HG03097 (cell line): Measurements from ENCODE around the gene TRABD2B.

Experiments used
- ATAC-seq: cut with Tn5 transposase; IDR thresholded peaks from one replicate; pipeline ENCODE4 v1.9.1; 2021; ENCODE audit not compliant: unreplicated experiment, low FRiP score

The TRABD2B gene

DNA sequence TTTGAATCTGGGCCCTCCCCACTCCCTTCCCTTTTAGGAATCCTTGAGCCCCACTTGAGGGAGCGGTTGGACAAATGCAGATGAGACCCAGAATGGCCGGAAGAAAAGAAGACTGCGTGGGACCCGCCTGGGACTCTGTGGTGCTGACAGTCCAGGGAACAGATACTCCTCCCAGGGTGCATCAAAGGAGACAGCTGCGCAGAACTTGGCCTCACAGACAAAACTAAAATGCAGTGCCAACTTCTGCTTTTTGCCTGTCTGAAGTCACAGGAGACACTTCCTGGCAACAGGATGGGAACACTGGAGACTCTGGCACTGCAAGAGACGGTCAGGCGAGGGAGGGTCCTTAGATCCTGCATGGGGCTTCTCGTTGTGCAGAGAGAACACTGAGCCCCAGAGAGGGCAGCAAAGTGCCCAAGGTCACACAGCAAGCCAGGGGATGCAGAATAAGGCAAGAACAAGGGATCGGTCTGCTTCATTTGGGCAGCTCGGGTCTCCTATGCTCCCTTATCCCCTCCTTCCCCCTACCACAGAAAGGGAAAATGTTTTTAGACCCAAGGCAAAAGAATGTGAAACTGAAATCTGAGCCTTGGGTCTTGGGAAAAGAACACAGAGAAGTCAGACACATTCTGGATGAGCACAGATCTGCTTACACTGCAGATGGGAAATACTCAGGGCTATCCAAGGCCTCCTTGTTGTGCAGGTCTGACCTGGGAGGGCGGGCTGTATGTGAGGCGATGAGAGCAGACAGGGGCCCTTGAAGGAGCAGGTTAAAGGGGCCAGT lies 182.4 kb downstream of the TRABD2B start:
- no peak for ATAC-seq

DNA sequence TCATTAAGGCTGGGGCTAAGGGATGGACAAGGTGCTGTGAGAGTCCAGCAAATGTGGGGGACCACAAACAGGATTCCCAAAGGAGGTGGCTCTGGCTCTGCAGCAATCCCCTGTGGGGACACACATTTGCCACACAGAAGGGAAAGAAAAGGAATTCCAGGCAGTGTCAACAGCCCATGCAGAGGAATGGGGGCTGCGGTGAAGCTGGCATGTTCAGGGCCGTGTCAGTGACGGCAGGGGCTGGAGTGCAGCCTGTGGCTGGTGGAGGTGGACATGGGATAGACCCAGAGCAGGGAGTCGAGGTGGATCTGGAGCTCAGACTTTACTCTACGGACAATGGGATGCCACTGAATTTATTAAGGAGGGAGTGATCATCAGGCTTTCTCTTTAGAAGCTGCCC lies 183.2 kb downstream of the TRABD2B start:
- no peak for ATAC-seq

DNA sequence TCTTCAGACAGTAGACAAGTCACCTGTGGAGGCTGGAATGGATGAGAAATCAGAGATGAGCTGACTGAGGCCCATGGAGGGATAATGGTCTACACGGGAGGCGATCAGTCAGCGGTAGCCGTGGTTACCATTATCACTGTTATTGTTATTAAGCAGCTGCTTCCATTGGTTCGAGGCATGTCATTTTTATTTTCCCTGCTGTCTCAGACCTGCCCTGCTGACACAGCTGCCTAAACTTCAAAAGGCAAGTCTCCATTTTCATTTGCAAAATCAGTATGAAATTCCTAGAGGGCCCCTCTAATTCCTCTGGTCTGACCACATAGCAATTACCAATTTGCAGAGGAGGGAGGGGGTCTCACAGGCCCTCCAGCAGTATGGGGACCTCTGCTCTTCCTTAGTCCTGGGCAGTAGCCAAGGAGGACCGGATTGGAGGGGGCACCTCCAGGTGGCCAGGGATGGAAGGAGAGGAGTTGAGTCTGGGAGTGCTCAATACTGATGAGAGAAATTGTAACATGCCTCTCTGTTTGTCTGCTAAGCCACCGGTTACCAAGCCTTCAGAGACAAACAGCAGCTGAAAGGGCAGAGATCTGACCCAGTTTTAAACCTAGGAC lies 184.2 kb downstream of the TRABD2B start:
- ATAC-seq, result no peak

DNA sequence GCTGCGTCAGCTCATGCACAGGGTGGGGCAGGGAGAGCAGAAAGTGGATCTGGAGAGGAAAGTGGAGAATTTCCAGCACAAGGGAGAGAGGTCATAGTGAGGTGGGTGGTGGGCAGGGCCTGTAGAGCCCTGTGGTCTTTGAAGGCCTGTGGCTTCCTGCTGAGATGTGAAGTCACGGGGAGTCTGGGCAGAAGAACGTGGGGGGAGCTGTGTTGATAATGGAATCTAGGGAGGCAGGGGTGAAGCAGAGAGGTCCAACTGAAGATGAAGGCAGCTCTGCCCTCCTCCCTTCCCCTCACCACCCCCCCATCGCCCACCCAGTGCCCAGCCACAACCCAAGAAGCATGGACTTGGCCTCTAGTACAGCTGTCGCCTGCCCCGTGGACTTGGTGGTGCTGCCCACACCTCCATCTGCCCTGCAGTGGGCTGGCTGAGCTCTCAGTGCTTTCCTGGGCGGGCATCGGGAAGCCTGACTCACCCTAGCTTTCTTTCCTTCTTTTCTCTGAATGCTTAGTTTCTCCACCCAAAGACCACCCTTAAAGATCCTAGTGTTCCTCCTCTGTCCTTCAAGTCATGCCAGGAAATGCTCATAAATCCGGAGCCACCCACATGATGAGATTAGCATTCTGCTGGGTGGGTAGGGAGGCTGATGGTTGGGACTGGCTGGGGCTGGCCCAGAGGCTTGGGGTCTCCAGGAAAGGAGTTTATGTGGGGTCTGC lies 186.1 kb downstream of the TRABD2B start:
- ATAC-seq, result no peak

DNA sequence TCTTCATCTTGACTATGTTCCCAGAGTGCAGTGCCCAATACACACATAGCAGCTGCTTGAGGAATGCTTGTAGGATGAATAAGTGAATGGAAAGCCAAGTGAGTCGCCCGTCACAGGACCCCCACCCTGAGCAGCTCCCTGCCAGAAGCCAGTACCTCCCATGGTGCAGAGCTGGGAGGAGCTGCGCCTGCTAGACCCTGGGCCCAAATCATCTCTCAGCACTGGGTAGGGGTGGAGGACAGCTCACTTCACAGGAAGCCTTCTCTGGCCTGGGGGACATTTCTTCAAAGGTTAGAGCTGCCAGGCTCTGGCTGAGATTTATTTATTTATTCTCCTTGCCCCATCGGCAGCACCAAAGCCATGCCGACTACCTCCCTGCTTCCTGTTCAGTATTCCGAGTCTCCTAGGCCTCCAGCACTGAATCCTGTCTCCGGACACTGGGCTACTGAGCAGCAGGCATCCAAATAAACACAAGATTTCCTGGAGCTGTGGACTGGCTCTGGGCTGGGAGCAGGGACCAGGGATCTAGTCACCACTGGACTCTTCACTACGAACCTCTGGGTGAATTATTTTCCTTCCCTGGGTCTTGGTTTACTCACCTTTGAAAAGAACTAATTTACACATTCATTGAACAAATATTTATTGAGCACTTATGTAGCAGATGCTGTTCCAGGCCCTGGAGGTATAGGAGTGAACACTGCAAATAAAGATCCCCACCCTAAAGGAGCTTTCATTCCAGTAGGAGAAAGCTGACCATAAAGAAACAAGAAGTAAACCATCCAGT lies 187.7 kb downstream of the TRABD2B start:
- ATAC-seq, result no peak

DNA sequence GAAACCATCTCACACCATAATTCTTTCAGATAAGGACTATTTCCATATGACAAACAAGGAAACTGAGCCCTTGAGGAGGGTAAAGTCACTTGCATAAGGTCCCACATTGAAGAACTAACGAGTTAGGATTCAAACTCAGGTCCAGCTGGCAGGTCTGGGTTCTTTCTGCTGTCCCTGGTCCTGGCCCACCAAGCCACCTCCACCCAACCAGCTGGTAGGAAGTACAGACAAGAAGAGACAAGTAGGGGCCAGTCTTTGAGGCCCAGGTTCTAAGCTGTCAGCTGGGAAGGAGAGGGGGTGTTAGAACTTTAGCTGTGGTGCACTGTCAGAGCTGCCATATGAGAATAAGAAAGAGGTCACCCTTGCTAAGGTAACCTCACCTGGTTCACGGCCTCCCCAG lies 188.6 kb downstream of the TRABD2B start:
- no peak for ATAC-seq

DNA sequence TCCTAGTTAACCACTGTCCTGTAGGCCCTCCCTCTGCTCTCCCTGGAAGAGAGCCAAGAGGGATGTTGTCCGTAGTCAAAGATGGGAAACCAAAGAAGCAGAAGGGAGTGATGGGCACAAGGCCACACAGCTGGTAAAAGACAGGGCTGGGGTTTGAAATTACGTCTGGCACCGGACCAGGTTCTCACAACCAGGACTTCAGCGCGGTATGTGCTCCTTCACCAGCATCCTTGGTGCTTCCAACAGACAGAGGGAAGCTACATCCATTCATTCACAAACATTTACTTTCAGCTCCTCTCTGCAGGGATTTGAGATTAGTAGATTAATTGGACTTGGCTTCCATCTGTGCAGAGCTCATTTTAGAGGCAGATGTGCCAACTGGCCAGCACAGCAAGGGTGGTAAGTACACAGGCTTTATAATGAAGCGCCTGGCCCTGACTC lies 191.2 kb downstream of the TRABD2B start:
- ATAC-seq, result no peak

DNA sequence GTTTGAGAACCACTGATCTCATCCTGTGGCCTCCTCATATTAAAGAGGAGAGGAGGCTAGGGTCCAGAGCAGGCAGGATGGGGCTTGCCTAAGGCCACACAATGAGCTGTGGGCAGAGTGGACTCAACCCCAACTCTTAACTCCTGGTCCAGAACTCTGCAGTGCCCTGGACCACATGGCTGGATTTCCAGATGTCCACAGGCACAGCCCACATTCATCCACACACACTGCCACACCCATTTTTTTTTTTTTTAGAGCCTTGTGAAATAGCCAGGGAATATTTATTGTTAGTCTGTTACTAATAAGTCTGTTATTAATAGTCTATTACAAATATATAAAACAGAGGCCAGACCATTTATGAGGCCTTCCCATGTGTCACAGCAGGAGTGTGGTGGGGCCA lies 192.2 kb downstream of the TRABD2B start:
- ATAC-seq, result no peak

DNA sequence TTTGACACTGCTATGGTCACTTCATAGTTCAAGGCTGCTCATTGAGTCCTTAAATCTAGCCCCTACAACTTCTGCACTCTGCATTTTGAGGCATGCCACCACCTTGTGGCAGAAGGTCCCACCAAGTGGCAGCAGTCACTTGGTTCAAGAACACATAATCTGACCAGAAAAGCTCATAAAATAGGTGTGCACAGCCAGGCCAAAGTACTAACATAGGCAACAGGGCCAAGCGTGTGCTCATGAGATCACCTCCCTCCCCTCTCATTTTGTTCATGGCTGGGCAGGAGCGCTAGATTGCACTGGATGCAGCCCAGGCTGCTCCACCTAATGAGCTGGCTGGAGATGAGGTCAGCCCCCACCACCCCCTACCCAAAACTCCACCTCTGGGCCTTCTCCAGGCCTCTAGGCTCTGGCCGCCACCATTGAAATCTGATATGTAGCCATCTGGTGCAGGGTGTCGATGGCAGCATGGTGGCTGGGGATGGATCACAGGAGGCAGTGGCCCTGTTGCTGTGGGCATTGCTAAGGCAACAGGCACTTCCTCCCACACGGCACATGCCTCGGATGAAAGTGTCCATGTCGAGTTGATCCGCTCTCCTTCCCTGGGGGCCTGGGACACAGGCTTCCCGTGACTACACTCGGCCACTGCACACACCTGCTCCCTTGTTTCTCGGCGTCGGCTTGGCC lies 193.2 kb downstream of the TRABD2B start:
- ATAC-seq, result no peak

DNA sequence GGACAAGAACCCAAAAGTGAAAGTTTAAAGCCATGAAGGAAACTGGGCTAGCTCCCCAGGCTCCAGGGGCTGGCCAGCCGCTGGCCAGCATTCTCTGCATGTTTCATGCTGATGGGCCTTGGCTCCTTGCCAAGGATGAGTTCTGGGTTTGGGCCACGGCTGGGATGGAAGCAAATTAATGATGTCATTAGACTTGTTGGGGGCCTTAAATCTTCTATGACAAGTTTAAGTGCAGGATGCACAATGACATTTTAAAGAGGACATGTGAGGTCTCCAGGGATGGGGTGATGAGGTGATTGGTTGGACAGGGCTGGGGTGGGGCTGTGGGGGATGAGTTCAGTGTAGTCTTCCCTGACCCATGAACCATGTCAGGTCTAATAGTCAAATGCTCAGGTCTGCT lies 199.6 kb downstream of the TRABD2B start:
- ATAC-seq, result no peak

DNA sequence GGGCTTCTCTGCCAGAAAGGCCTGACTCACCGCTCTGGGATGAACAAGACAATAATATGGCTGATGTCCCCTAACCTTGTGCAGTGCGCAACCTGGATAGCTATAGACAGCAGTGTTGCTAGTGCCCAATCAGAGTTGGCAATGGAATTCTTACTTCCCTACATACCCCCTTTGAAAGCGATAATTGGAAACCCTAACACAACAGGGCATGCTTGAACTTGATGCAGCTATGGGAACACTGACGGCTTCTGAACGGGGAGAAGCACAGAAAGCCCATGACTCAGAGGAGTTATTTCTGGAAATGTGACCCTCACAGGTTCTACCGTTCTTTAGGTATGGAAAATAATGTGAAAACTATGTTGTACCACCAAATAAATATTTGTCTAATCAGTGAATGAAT lies 200.6 kb downstream of the TRABD2B start:
- ATAC-seq, result no peak

DNA sequence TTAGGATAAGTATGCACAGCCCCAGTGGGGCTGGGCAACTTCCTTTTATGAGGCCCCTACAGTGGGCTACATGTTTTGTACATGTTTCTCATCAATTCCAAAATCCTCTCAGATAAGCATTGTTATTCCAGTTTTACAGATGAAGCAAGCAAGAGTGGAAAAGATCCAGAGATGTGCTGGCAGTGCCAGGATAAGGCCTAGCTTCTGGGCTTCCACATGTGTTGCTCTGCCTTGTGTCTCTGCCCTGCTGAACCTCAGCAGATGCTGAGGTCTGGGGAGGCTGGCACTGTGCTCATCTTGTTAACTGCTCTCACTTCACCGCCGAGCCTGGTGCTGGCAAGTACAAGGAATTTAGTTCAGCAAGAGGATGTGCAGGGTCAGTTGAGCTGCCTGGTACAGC lies 202.1 kb downstream of the TRABD2B start:
- ATAC-seq, result no peak

DNA sequence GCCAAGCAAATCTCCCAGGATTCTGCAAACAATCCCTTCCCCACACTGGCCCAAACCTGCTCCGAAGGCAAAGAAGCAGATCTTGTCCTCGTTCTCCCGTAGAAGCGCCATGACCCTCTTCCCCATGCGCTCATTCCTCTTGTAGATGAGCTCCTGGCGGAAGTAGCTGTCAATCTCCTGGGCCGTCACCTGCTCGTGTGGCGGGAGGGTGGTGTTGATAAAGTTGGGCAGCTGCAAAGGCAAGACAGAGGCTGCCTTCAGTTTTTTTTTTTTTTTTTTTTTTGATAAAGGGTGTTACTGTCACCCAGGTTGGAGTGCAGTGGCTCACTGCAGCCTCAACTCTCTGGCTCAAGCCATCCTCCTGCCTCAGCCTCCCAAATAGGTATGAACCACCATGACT lies 202.7 kb downstream of the TRABD2B start:
- no peak for ATAC-seq

DNA sequence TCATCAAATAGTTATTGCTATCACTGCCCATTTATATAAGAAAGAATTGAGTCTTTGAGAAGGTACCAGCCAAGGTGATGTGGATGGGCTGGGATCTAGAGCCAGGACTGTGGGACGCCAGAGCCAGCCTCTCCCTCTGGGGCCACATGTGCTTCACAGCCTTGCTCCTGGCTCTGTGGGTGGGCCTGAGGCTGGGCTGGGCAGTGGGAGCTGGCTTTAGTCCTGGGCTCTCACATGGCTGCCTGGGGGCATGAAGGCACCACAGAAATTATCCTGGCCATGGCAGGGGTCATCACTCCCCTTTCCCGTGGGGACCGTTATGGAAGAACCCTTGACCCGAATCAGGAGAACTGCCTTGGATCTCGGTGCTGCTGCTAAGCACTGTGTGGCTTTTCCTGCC lies 203.1 kb downstream of the TRABD2B start:
- ATAC-seq, result no peak

DNA sequence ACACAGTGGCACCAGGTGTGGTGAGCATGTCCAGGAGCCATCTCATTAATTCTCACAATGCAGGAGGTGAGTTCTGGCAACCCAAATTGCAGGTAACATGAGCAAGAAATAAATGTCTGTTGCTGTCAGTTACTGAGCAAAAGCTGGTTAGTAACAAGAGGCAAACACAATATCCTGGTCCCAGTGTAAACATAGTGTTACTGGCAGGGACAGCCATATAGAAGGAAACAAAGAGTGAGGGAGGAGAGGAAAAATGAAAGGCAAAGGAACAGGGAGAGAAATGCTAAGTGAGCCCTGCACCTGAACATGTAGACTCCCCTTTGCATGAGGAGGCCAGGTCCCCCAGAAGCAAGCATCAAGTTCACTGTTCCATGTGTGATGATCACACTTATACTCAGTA lies 203.6 kb downstream of the TRABD2B start:
- no peak for ATAC-seq

DNA sequence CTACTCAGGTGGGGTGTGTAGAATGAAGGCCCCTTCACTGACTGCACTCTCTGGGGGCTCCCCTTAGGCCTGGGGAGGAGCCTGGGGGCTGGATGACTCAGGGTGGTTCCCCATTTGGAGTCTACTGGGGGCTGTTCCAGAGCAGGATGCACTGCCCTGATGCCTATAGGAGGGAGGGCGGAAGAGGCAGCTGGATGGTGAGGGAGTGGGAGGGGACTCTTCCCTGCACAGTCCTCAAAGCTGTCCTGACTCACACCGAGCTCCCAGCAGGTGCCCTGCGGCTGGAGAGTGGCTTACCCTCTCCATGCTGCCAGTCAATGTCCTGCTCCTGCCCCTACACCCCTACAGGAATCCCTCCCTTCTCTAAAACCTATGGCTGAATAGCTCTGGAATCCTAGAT lies 204.4 kb downstream of the TRABD2B start:
- ATAC-seq, result no peak

DNA sequence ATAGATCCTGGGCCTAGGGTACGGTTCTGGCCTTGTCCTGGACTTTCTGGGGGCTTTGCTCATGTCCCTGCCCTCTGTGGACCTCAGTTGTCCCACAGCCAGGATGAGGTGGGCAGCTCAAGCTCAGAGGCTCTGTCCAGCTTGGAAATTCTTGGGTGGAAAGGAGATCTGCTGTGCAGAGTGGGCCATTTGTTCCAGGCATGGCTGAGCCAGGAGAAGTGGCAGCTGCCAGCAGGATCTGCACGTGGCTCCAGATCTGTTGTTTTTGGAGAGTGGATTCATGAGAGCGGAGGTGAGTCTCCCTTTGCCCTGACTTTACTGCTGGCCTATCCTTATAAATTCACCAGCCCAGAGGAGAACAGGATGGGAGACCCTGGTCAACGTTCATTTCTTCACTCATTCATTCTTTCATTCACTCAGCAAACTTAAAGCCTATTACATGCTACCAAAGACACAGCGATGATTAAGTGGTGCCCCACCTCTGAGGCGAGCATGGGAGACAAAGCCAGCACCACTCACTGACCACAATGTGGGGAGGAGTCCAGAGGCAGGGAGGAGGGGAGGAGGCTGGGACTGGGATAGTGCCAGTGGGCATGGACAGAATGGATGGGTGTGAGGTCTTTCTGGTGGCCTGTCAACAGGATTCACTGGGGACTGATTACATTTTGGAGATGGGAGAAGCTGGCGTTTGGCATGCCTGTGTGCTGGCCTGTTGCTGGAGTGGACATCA lies 205.1 kb downstream of the TRABD2B start:
- ATAC-seq, result no peak

DNA sequence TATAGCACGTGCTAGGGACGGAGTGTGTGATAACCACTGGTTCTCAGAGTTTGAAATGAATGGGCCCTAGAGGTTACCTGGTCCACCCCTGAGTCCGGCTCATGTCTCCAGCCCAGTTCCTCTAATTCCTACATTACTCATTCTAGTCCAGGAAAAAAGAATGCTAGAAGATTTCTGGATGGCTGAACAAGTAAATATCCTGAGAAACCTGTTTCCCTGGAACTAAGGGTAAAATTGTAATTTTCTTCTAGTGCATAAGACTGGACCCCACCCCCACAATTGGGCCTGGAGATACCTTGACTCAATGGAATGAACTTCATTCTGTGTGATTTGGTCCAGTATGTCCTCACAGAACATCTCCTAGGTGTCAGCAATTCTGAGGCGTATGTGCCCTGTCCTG lies 208.4 kb downstream of the TRABD2B start:
- no peak for ATAC-seq

DNA sequence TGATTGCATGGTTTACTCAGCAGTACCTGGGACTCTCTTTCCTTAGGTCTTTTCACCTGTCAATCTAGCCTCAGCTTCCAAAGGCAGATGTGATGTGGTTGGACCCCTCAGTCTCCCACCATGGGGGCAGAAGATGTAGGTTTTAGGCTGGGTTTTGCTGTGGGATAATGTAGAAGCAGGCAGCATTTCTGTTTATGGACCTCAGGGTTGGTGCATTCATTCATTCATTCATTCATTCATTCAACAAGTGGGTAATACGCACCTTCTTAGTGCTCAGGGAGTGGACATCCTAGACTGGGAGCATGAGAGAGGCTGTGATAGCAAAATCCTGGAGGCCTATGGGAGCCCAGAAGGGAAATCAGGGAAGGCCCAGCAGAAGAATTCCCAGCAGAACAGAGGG lies 209.6 kb downstream of the TRABD2B start:
- ATAC-seq, result no peak

DNA sequence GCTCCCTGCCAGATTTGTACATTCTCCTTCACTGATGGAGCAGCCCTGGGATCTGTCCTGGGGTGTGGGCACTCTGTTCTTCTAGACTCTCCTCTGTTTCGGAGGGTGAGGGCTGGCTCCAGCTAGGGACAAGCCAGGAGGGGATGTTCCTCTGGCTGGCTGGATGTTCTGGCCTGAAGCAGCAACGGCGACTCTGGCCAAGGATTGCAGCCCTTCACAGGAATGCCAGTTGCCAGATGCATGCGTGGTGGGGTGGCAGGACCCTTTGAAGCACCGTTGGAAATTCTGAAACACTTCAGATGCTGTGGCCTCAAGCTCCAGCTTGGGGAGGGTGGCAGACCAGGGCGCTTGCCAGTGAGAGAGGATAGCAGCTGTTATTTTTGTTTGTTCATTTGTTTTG lies 210.9 kb downstream of the TRABD2B start:
- ATAC-seq, result no peak
